ENCODE data around the gene STN1. TPM values are rescaled to one million over a fixed set of nuclear protein-coding genes. Genes with fewer than 3 reads are reported as not detected.

STN1 gene
- total RNA-seq = 10 to 100 TPM; 47.0 to 53.7 TPM
- 25.0 to 29.4 reads per million in 2 donors for total RNA-seq

GRCh38 chr10:103918053-103918846, at the start of gene STN1:
TSS of gene STN1 (minus strand) at chr10:103918184. CDS start at chr10:103917594, 590 bp downstream.
- no peaks in the 10 kb centered on the region for H3K9me3 ChIP-seq (ENCODE audit: control insufficient read depth, low read length, poor library complexity, severe bottlenecking)
- Mint-ChIP-seq H3K27me3 (no peaks in the 10 kb centered on the region), H3K4me3 (peak within 1 kb of the TSS; percentile 97), H3K36me3 (ENCODE audit: low read depth) (no peaks in the 10 kb centered on the region), H3K27ac (peak within 1 kb of the TSS; percentile 96), H3K4me1 (peaks cover 20% of the 10 kb centered on the region)
- ATAC-seq = peak; percentile 95
- peak; percentile 84 to 95 (median 94) for DNase-seq

GRCh38 chr10:103967448-103968071, 49.6 kb upstream of the STN1 start:
- Mint-ChIP-seq H3K27me3 (no peaks in the 10 kb centered on the region), H3K4me3 (peak overlapping the region; percentile 99), H3K4me1 (peaks cover 34% of the 10 kb centered on the region), H3K27ac (peak overlapping the region; percentile 97), H3K36me3 (ENCODE audit: low read depth) (peaks cover 3% of the 10 kb centered on the region)
- H3K9me3 ChIP-seq (ENCODE audit: control insufficient read depth, low read length, poor library complexity, severe bottlenecking) = no peaks in the 10 kb centered on the region
- ATAC-seq (peak; percentile 35), DNase-seq (peak in 1 of 3 donors; percentile 16)

- Mint-ChIP-seq H3K27ac (peak within 1 kb of the TSS; percentile 97), H3K27me3 (no peaks in the 10 kb centered on the region), H3K4me3 (peak within 1 kb of the TSS; percentile 99), H3K36me3 (ENCODE audit: low read depth) (peaks cover 3% of the 10 kb centered on the region), H3K4me1 (peaks cover 30% of the 10 kb centered on the region)
- H3K9me3 ChIP-seq (ENCODE audit: control insufficient read depth, low read length, poor library complexity, severe bottlenecking) = no peaks in the 10 kb centered on the region
- DNase-seq = peak; percentile 79 to 86 (median 83)
- peak; percentile 88 for ATAC-seq
These were observed 48.9 kb upstream of the STN1 start, which contains the start of gene SLK for GRCh38 chr10:103966671-103967447. TSS of gene SLK (plus strand) at chr10:103967140. CDS start at chr10:103967746, 606 bp downstream.

GRCh38 chr10:103960103-103960502, 42.1 kb upstream of the STN1 start:
- no peak for DNase-seq
- no peak for ATAC-seq
- peaks cover 4% of the 10 kb centered on the region for H3K4me1 Mint-ChIP-seq
- peaks cover 16% of the 10 kb centered on the region for H3K27me3 Mint-ChIP-seq
- H3K36me3 Mint-ChIP-seq (ENCODE audit: low read depth) = peaks cover 3% of the 10 kb centered on the region
- H3K9me3 ChIP-seq (ENCODE audit: control insufficient read depth, low read length, poor library complexity, severe bottlenecking) = no peaks in the 10 kb centered on the region
- H3K27ac Mint-ChIP-seq = no peak overlapping the region
- no peak overlapping the region for H3K4me3 Mint-ChIP-seq

GRCh38 chr10:103958996-103959395, 41.0 kb upstream of the STN1 start:
- Mint-ChIP-seq H3K4me3 (no peak overlapping the region), H3K27me3 (peaks cover 16% of the 10 kb centered on the region), H3K36me3 (ENCODE audit: low read depth) (peaks cover 3% of the 10 kb centered on the region), H3K4me1 (peaks cover 4% of the 10 kb centered on the region), H3K27ac (no peak overlapping the region)
- DNase-seq = no peak
- no peak for ATAC-seq
- H3K9me3 ChIP-seq (ENCODE audit: control insufficient read depth, low read length, poor library complexity, severe bottlenecking) = no peaks in the 10 kb centered on the region

GRCh38 chr10:103954543-103954942, 36.6 kb upstream of the STN1 start:
- no peak overlapping the region for H3K4me3 Mint-ChIP-seq
- peaks cover 3% of the 10 kb centered on the region for H3K36me3 Mint-ChIP-seq (ENCODE audit: low read depth)
- peaks cover 14% of the 10 kb centered on the region for H3K27me3 Mint-ChIP-seq
- ATAC-seq (no peak), DNase-seq (no peak)
- H3K4me1 Mint-ChIP-seq = peaks cover 11% of the 10 kb centered on the region
- no peaks in the 10 kb centered on the region for H3K9me3 ChIP-seq (ENCODE audit: control insufficient read depth, low read length, poor library complexity, severe bottlenecking)
- no peak overlapping the region for H3K27ac Mint-ChIP-seq

- Mint-ChIP-seq H3K4me1 (peaks cover 16% of the 10 kb centered on the region), H3K4me3 (no peak overlapping the region), H3K27me3 (peaks cover 6% of the 10 kb centered on the region), H3K27ac (no peak overlapping the region), H3K36me3 (ENCODE audit: low read depth) (peaks cover 3% of the 10 kb centered on the region)
- ATAC-seq = no peak
- no peaks in the 10 kb centered on the region for H3K9me3 ChIP-seq (ENCODE audit: control insufficient read depth, low read length, poor library complexity, severe bottlenecking)
- DNase-seq = no peak
These were observed 34.0 kb upstream of the STN1 start for GRCh38 chr10:103951942-103952341.

GRCh38 chr10:103951183-103951582, 33.2 kb upstream of the STN1 start:
- Mint-ChIP-seq H3K36me3 (ENCODE audit: low read depth) (peaks cover 3% of the 10 kb centered on the region), H3K27me3 (peaks cover under 1% of the 10 kb centered on the region), H3K27ac (no peak overlapping the region), H3K4me3 (no peak overlapping the region), H3K4me1 (peaks cover 14% of the 10 kb centered on the region)
- DNase-seq (no peak), ATAC-seq (no peak)
- H3K9me3 ChIP-seq (ENCODE audit: control insufficient read depth, low read length, poor library complexity, severe bottlenecking) = no peaks in the 10 kb centered on the region

GRCh38 chr10:103949728-103950127, 31.7 kb upstream of the STN1 start:
- Mint-ChIP-seq H3K36me3 (ENCODE audit: low read depth) (no peaks in the 10 kb centered on the region), H3K27ac (no peak overlapping the region), H3K27me3 (no peaks in the 10 kb centered on the region), H3K4me1 (peaks cover 14% of the 10 kb centered on the region), H3K4me3 (no peak overlapping the region)
- no peaks in the 10 kb centered on the region for H3K9me3 ChIP-seq (ENCODE audit: control insufficient read depth, low read length, poor library complexity, severe bottlenecking)
- DNase-seq (no peak), ATAC-seq (no peak)

- peak; percentile 30 for ATAC-seq
- no peaks in the 10 kb centered on the region for H3K36me3 Mint-ChIP-seq (ENCODE audit: low read depth)
- no peak for DNase-seq
- no peak overlapping the region for H3K27ac Mint-ChIP-seq
- H3K4me3 Mint-ChIP-seq = no peak overlapping the region
- H3K27me3 Mint-ChIP-seq = peaks cover 5% of the 10 kb centered on the region
- H3K9me3 ChIP-seq (ENCODE audit: control insufficient read depth, low read length, poor library complexity, severe bottlenecking) = no peaks in the 10 kb centered on the region
- peaks cover 8% of the 10 kb centered on the region for H3K4me1 Mint-ChIP-seq
These were observed 30.0 kb upstream of the STN1 start for GRCh38 chr10:103947799-103948516.

GRCh38 chr10:103942866-103943265, 24.9 kb upstream of the STN1 start:
- H3K36me3 Mint-ChIP-seq (ENCODE audit: low read depth) = no peaks in the 10 kb centered on the region
- H3K4me1 Mint-ChIP-seq = peaks cover 3% of the 10 kb centered on the region
- peaks cover 6% of the 10 kb centered on the region for H3K27me3 Mint-ChIP-seq
- ATAC-seq = no peak
- H3K27ac Mint-ChIP-seq = no peak overlapping the region
- no peaks in the 10 kb centered on the region for H3K9me3 ChIP-seq (ENCODE audit: control insufficient read depth, low read length, poor library complexity, severe bottlenecking)
- no peak overlapping the region for H3K4me3 Mint-ChIP-seq
- DNase-seq = no peak

- H3K36me3 Mint-ChIP-seq (ENCODE audit: low read depth) = no peaks in the 10 kb centered on the region
- H3K4me3 Mint-ChIP-seq = no peak overlapping the region
- ATAC-seq = no peak
- H3K9me3 ChIP-seq (ENCODE audit: control insufficient read depth, low read length, poor library complexity, severe bottlenecking) = no peaks in the 10 kb centered on the region
- no peak for DNase-seq
- no peak overlapping the region for H3K27ac Mint-ChIP-seq
- peaks cover 6% of the 10 kb centered on the region for H3K27me3 Mint-ChIP-seq
- no peaks in the 10 kb centered on the region for H3K4me1 Mint-ChIP-seq
These were observed 23.8 kb upstream of the STN1 start for GRCh38 chr10:103941801-103942200.

Data from T-helper 17 cell (primary cell).